Endodermal cell (in vitro differentiated cells): Measurements from ENCODE around the gene HEMGN. TPM values are rescaled to one million over a fixed set of nuclear protein-coding genes. Genes with fewer than 3 reads are reported as not detected.

Source experiments
- DNase-seq: peaks from one replicate; pipeline ENCODE4 v3.0.0-alpha.2; 2017
- H3K27ac ChIP-seq: 2 replicates; pipeline ENCODE4 v1.5.1; 2013; ENCODE audit warnings: mild to moderate bottlenecking, low read depth, low read length, moderate library complexity
- H3K27me3 ChIP-seq: 2 replicates; pipeline ENCODE4 v1.6.1; 2013; ENCODE audit warnings: mild to moderate bottlenecking, low read length, moderate library complexity; ENCODE audit not compliant: insufficient read depth, control insufficient read depth, poor library complexity, severe bottlenecking
- H3K36me3 ChIP-seq: 2 replicates; pipeline ENCODE4 v1.7.0; 2013; ENCODE audit warnings: mild to moderate bottlenecking, low read length, moderate library complexity; ENCODE audit not compliant: control insufficient read depth, insufficient read depth
- H3K4me1 ChIP-seq: one replicate; pipeline ENCODE4 v1.7.0; 2013; ENCODE audit warnings: low read length; ENCODE audit not compliant: control insufficient read depth, insufficient read depth
- H3K4me3 ChIP-seq: 2 replicates; pipeline ENCODE4 v1.5.1; 2013; ENCODE audit warnings: mild to moderate bottlenecking, low read length, moderate library complexity
- H3K9ac ChIP-seq: 2 replicates; pipeline ENCODE4 v1.6.1; 2013; ENCODE audit warnings: mild to moderate bottlenecking, low read length, moderate library complexity; ENCODE audit not compliant: poor library complexity, severe bottlenecking; ENCODE audit errors: extremely low read depth
- H3K9me3 ChIP-seq: 2 replicates; pipeline ENCODE4 v1.6.1; 2013; ENCODE audit warnings: mild to moderate bottlenecking, low read length, moderate library complexity; ENCODE audit not compliant: control insufficient read depth
- H3K27ac Mint-ChIP-seq: 2 replicates; pipeline ENCODE4 v1.8.0; 2020; ENCODE audit warnings: mixed read lengths
- H3K27me3 Mint-ChIP-seq: 2 replicates; pipeline ENCODE4 v1.8.0; 2021; ENCODE audit warnings: mild to moderate bottlenecking, mixed read lengths; ENCODE audit not compliant: insufficient read depth
- H3K36me3 Mint-ChIP-seq: 2 replicates; pipeline ENCODE4 v1.8.0; 2020; ENCODE audit warnings: low read depth, mixed read lengths
- H3K4me1 Mint-ChIP-seq: 2 replicates; pipeline ENCODE4 v1.8.0; 2020; ENCODE audit warnings: mixed read lengths
- H3K4me3 Mint-ChIP-seq: 2 replicates; pipeline ENCODE4 v1.8.0; 2020; ENCODE audit warnings: mild to moderate bottlenecking, moderate library complexity, mixed read lengths
- H3K9me3 Mint-ChIP-seq: 2 replicates; pipeline ENCODE4 v1.8.0; 2020; ENCODE audit warnings: mild to moderate bottlenecking, mixed read lengths
- CTCF ChIP-seq: fragments of 200-600 bp; sonication (generic); conservative IDR thresholded peaks from 2 replicates; pipeline ENCODE4 v1.5.0; 2021; ENCODE audit warnings: antibody characterized with exemption, mild to moderate bottlenecking
- WGBS, 2 experiments: methylation state at CpG; one replicate each; pipeline versions ENCODE4 v1.1.5 to v1.1.7; 2013; ENCODE audit warnings: missing lambda C conversion rate in 2 of 2, mixed read lengths in 1 of 2; ENCODE audit not compliant: insufficient coverage in 1 of 2, insufficient read length in 1 of 2; 5-methylcytosine and 5-hydroxymethylcytosine counted together
- total RNA-seq, 2 donors: library from RNA; stranded (reverse); fragmentation: NEBNext Ultra II Directional in 1 of 2; extraction: Animal tissue kit (Norgen Biotek cat#: 25700) in 1 of 2; gene quantifications; 2 replicates in 1 of 2; 3 replicates in 1 of 2; pipeline ENCODE4 v1.2.1, GENCODE V29; 2021

Gene HEMGN
- total RNA-seq, 2 donors from 2014 or later = not detected

- Histone ChIP-seq H3K4me1 (peaks cover 1% of the 10 kb centered on the region), H3K9me3 (no peaks in the 10 kb centered on the region), H3K4me3 (no peak overlapping the region), H3K9ac (no peak overlapping the region), H3K27ac (no peak overlapping the region), H3K27me3 (no peaks in the 10 kb centered on the region), H3K36me3 (peaks cover 17% of the 10 kb centered on the region)
- H3K4me1 Mint-ChIP-seq = peaks cover 11% of the 10 kb centered on the region
- peaks cover 43% of the 10 kb centered on the region for H3K36me3 Mint-ChIP-seq
- no peak for DNase-seq
- no peaks in the 10 kb centered on the region for H3K9me3 Mint-ChIP-seq
- WGBS, 2 experiments = 91 to 100% methylated on average over 4 to 5 of the region's 5 CpGs
- no peak overlapping the region for H3K27ac Mint-ChIP-seq
- TF ChIP-seq CTCF = no peak
- no peak overlapping the region for H3K4me3 Mint-ChIP-seq
- H3K27me3 Mint-ChIP-seq = no peaks in the 10 kb centered on the region
Observed at GRCh38 chr9:97907632-97908031, 30.3 kb downstream of the HEMGN start.

- Mint-ChIP-seq H3K27ac (no peak overlapping the region), H3K27me3 (no peaks in the 10 kb centered on the region), H3K4me3 (no peak overlapping the region), H3K36me3 (peaks cover 37% of the 10 kb centered on the region), H3K4me1 (peaks cover 9% of the 10 kb centered on the region), H3K9me3 (no peaks in the 10 kb centered on the region)
- Histone ChIP-seq H3K4me3 (no peak overlapping the region), H3K4me1 (no peaks in the 10 kb centered on the region), H3K9ac (no peak overlapping the region), H3K27me3 (no peaks in the 10 kb centered on the region), H3K36me3 (peaks cover 17% of the 10 kb centered on the region), H3K27ac (no peak overlapping the region), H3K9me3 (no peaks in the 10 kb centered on the region)
- no peak for DNase-seq
- no peak for TF ChIP-seq CTCF
- 95 to 100% methylated on average over 2 to 3 of the region's 3 CpGs for WGBS, 2 experiments
Observed at GRCh38 chr9:97907046-97907445, 30.9 kb downstream of the HEMGN start.

GRCh38 chr9:97906236-97906831 lies 31.6 kb downstream of the HEMGN start:
- Histone ChIP-seq H3K27ac (no peak overlapping the region), H3K36me3 (peaks cover 17% of the 10 kb centered on the region), H3K9me3 (no peaks in the 10 kb centered on the region), H3K27me3 (no peaks in the 10 kb centered on the region), H3K9ac (no peak overlapping the region), H3K4me3 (no peak overlapping the region), H3K4me1 (no peaks in the 10 kb centered on the region)
- Mint-ChIP-seq H3K27ac (no peak overlapping the region), H3K9me3 (no peaks in the 10 kb centered on the region), H3K27me3 (no peaks in the 10 kb centered on the region), H3K36me3 (peaks cover 33% of the 10 kb centered on the region), H3K4me3 (no peak overlapping the region), H3K4me1 (peaks cover 2% of the 10 kb centered on the region)
- 84 to 95% methylated on average over 5 to 10 of the region's 12 CpGs for WGBS, 2 experiments
- no peak for TF ChIP-seq CTCF
- DNase-seq = no peak
